Endothelial cell (in vitro differentiated cells): ENCODE data around the gene CCDC134. TPM values are rescaled to one million over a fixed set of nuclear protein-coding genes. Genes with fewer than 3 reads are reported as not detected.

Experiments used
- DNase-seq: peaks from one replicate; pipeline ENCODE4 v3.0.0; 2021; ENCODE audit warnings: low spot score
- H3K27ac Mint-ChIP-seq: one replicate; pipeline ENCODE4 v1.8.0; 2021; ENCODE audit warnings: mixed read lengths, inconsistent platforms; ENCODE audit not compliant: unreplicated experiment
- H3K27me3 Mint-ChIP-seq: one replicate; pipeline ENCODE4 v1.8.0; 2021; ENCODE audit warnings: mild to moderate bottlenecking, moderate library complexity, mixed read lengths, inconsistent platforms; ENCODE audit not compliant: unreplicated experiment
- H3K36me3 Mint-ChIP-seq: one replicate; pipeline ENCODE4 v1.8.0; 2021; ENCODE audit warnings: mild to moderate bottlenecking, low read depth, mixed read lengths, inconsistent platforms; ENCODE audit not compliant: unreplicated experiment
- H3K4me1 Mint-ChIP-seq: one replicate; pipeline ENCODE4 v1.8.0; 2021; ENCODE audit warnings: mild to moderate bottlenecking, mixed read lengths, inconsistent platforms; ENCODE audit not compliant: unreplicated experiment
- H3K4me3 Mint-ChIP-seq: one replicate; pipeline ENCODE4 v1.8.0; 2021; ENCODE audit warnings: mild to moderate bottlenecking, mixed read lengths, inconsistent platforms; ENCODE audit not compliant: unreplicated experiment
- H3K9me3 Mint-ChIP-seq: one replicate; pipeline ENCODE4 v1.8.0; 2021; ENCODE audit warnings: mixed read lengths, inconsistent platforms; ENCODE audit not compliant: unreplicated experiment
- total RNA-seq: library from RNA; stranded (reverse); fragmentation: NEBNext Ultra II Directional; extraction: Animal tissue kit (Norgen Biotek cat#: 25700); gene quantifications from one replicate; pipeline ENCODE4 v1.2.1, GENCODE V29; 2021; ENCODE audit not compliant: unreplicated experiment
- TF ChIP-seq, protein P1 (sequence below): fragments of 200-600 bp; sonication (generic); IDR thresholded peaks from one replicate; pipeline ENCODE4 v1.5.0; 2021; ENCODE audit warnings: antibody characterized with exemption; ENCODE audit not compliant: unreplicated experiment

Gene CCDC134
- total RNA-seq, 1 donor from 2014 or later = 8.8 TPM

DNA sequence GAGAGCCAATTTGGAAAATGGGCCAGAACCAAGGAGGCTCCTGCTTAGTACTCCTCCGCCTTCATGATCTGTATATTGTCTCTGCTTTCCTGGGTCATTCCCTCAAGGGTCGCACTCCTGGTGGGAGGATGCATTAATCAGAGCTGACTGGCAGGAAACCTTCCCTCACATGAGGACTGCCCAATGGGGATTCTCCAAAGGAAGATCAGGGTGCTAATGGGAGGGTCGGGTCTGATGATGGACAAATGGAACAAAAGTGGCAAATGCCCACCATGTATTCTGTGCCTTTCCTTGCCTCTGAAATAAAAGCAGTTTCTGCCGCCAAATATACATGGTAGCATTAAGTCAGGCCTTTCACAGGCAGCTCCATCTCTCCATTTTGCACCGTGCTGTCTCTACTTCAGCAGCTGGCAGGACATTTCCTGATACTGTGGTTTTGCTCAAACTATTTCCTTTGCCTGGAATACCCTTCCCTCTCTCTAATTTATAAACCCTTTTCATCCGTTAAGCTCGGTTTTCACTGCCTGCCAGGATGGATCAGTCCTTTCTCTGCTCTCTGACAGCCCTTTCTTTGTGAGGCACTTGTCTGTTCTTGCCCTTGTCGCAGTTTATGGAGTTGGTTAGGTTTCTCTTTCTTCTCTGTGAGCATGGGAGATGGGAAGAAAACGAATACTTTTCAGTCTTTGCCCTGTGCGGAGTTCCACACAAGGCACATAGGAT lies 45.9 kb downstream of the CCDC134 start:
- Mint-ChIP-seq H3K36me3 (no peaks in the 10 kb centered on the region), H3K9me3 (no peaks in the 10 kb centered on the region), H3K4me3 (no peak overlapping the region), H3K4me1 (peaks cover 28% of the 10 kb centered on the region), H3K27me3 (no peaks in the 10 kb centered on the region), H3K27ac (peak overlapping the region; percentile 32)
- TF ChIP-seq, protein P1, sequence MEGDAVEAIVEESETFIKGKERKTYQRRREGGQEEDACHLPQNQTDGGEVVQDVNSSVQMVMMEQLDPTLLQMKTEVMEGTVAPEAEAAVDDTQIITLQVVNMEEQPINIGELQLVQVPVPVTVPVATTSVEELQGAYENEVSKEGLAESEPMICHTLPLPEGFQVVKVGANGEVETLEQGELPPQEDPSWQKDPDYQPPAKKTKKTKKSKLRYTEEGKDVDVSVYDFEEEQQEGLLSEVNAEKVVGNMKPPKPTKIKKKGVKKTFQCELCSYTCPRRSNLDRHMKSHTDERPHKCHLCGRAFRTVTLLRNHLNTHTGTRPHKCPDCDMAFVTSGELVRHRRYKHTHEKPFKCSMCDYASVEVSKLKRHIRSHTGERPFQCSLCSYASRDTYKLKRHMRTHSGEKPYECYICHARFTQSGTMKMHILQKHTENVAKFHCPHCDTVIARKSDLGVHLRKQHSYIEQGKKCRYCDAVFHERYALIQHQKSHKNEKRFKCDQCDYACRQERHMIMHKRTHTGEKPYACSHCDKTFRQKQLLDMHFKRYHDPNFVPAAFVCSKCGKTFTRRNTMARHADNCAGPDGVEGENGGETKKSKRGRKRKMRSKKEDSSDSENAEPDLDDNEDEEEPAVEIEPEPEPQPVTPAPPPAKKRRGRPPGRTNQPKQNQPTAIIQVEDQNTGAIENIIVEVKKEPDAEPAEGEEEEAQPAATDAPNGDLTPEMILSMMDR = no peak
- DNase-seq = no peak

DNA sequence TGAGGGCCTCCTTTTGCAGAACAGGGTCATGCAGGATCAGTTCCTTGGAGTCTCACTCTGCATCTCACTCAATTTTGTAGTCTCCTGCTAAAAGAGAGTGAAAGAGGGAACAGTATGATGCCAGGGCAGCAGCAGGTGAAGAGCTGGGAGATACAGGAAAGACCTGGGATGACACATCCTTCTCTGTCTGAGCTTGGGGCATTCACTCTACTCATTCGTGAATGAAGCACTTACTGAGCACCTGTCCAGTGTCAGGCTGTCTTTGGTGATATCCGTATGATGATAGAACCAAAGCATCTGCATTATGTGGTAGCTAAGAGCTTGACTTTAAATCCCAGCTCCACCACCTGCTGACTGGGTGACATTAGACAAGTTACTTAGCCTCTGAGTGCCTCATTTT lies 46.8 kb downstream of the CCDC134 start:
- Mint-ChIP-seq H3K36me3 (no peaks in the 10 kb centered on the region), H3K27ac (peak overlapping the region; percentile 3), H3K4me1 (peaks cover 28% of the 10 kb centered on the region), H3K4me3 (no peak overlapping the region), H3K9me3 (no peaks in the 10 kb centered on the region), H3K27me3 (no peaks in the 10 kb centered on the region)
- TF ChIP-seq, protein P1 = no peak
- no peak for DNase-seq

DNA sequence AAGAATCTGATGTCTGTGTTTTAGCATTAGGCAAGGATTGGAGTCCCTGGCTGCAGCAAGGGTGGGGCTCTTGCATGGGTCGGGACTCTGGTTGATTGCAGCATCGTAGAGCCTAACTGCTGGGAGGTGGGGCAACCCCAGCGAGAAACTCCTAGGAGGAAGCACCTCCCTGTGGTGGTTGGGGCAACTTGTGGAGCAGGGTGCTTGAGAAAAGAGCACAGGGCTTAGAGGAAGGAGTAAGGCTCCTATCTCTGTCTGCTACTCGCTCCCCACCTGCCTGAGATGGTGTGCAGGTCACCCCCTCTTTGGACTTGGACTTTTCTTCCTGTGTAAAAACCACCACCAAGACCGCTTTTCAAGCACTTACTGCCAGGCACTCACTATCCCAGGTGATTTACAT lies 48.0 kb downstream of the CCDC134 start:
- no peaks in the 10 kb centered on the region for H3K36me3 Mint-ChIP-seq
- H3K9me3 Mint-ChIP-seq = no peaks in the 10 kb centered on the region
- H3K4me3 Mint-ChIP-seq = no peak overlapping the region
- no peaks in the 10 kb centered on the region for H3K27me3 Mint-ChIP-seq
- no peak for DNase-seq
- H3K27ac Mint-ChIP-seq = no peak overlapping the region
- TF ChIP-seq, protein P1 = no peak
- H3K4me1 Mint-ChIP-seq = peaks cover 28% of the 10 kb centered on the region

DNA sequence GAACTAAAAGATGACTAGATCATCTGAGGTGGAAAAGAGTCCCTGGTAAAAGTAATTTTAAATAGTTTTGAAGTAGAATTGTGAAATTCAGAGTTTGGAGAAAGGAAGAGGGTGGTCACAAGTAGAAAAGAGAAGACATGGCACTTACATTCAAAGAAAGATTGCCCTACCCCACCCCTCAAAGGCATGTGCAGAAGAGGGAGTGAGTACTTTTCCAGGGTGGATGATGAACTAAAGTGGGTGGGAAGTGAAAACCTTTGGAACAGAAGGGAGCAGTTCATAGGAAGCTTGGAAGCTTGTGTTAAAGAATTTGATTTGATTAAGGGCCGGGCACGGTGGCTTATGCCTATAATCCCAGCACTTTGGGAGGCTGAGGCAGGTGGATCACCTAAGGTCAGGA lies 56.0 kb downstream of the CCDC134 start:
- TF ChIP-seq, protein P1 = no peak
- no peaks in the 10 kb centered on the region for H3K36me3 Mint-ChIP-seq
- H3K4me3 Mint-ChIP-seq = peak overlapping the region; percentile 1
- no peaks in the 10 kb centered on the region for H3K9me3 Mint-ChIP-seq
- peaks cover 7% of the 10 kb centered on the region for H3K4me1 Mint-ChIP-seq
- no peaks in the 10 kb centered on the region for H3K27me3 Mint-ChIP-seq
- no peak overlapping the region for H3K27ac Mint-ChIP-seq
- DNase-seq = no peak

DNA sequence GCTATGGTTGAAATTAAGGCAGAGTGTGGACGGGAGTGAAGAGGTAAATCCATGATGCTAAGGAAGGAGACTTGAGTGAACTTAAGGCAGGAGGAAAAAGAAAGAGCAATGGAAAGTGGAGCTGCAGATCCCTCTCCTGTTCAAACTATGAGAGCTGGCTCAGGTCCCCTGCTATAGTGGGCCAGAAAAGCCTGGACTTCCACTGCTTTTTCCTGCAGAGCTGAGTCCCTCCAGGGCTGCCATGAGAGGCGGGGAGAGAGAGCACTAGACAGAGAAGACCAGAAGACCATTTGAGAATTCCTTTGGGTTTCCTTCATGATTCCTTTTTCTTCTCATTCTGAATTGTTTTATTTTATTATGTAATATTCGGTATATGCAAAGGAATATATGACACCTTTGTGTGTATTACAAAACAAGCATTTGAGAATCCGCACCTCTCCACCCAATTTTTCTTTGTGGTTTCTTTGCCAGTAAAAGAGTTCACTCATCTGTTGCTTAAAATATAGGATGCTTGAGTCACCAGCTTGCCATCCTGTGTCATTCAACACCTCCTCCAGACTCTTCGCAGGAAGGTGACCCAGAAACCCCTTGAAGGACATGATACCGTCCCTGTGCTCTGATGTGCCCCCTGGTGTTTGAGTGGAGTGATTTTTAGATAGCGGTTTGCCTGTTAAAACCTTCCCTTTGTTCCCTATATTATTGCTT lies 56.8 kb downstream of the CCDC134 start:
- Mint-ChIP-seq H3K4me1 (peaks cover 7% of the 10 kb centered on the region), H3K27me3 (no peaks in the 10 kb centered on the region), H3K27ac (peak overlapping the region; percentile 1), H3K36me3 (no peaks in the 10 kb centered on the region), H3K9me3 (no peaks in the 10 kb centered on the region), H3K4me3 (no peak overlapping the region)
- DNase-seq = peak; percentile 70
- TF ChIP-seq, protein P1 = peak; percentile 64
